Eye (tissue), 1 donor: ENCODE data around the gene ACTRT2.
A peak's percentile ranks its signal among the peaks of the same experiment; 100 is the strongest.

ENCODE experiments used
- DNase-seq: peaks from one replicate; pipeline ENCODE4 v3.0.0-alpha.2; 2015

The ACTRT2 gene

DNA sequence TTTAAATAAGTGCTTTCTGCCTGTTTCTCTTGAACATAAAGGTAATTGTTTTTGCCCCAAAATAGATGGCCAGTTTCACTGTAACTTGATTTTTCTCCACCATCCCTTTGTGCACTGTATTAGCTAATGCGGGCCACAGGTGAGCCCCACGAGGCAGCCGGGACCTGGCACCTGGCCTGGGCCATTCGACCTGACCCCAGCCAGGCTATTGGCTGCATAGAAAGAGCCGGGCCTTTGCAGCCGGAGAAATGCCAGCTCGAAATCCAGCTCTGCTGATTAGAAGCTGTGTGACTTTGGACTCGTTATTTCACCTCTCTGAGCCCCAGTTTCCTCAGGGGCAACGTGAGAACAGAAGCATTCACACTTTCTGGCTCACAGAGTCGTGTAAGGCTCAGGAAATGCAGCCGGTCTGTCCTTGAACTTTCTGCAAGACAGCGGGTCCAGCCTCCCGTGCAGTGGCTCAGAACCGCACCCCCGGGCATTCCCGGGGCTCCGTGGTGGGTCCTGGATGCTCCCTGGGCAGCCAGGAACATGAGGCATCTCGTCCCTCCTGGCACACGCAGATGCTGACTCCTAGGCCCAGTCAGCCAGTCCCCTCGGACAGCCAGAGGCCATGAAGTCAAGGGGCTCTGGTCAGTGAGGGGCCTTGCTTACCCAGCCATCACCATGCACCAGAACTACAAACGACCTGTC, 37.4 kb upstream of the ACTRT2 start:
- DNase-seq = no peak

DNA sequence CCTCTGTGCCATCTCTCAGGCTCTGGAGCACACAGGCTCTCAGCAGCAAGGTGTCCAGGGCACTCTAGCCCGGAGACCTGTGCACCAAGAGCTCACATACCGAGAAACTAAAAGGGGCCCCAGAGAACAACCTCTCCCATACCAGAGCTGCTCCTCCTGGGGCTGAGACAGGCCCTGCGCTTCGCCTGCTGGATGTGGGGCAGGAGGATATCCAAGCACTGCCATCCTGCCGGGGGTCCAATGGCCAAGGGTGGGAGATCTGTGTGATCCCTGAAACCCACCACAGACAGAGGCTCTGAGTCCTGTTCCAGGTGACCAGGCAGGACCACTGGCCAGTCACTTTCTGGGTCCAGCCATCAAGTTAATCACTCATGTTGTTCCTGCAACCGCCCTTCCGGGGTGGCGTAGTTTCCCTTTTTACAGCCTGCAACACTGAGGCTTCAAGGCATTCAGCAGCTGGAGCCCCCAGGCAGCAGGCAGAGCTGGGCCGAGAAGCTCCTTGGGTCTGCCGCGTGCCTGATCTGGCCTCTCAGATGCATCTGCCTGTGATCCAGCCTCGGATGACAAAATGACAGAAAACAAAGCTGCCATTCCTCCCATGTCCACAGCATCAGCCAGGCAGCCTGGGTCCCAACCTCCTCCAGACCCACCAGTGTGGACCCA, 36.7 kb upstream of the ACTRT2 start:
- DNase-seq = no peak

GRCh38 chr1:2985067-2985561, 36.2 kb upstream of the ACTRT2 start:
- DNase-seq = peak; percentile 90

DNA sequence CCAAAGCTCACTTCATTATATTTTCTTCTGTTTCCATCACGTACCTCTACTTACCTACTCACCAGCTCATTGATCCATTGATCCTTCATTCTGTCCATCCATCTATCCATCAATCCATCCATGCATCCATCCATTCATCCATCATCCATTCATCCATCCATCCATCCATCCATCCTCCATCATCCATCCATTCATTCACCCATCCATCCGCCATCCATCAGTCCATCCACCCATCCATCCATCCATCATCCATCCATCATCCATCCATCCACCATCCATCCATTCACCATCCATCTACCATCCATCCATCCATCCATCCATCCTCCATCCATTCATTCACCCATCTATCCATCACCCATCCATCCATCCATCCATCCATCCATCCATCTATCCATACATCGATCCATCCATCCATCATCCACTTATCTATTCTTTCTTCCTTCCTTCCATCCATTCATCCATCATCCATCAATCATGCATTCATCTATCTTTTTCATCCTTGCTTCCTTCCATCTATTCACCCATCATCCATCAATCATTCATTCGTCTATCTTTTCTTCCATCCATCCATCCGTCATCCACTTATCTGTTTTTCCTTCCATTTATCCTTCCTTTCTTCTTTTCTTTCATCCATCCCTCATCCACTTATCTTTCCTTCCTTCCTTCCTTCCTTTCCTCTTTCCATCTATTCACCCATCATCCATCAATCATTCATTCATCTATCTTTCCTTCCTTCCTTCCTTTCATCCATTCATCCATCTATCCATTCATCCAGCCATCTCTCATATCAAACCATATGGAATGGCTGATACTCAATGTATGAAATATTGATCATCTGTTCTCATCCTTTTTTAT, 35.3 kb upstream of the ACTRT2 start:
- no peak for DNase-seq

DNA sequence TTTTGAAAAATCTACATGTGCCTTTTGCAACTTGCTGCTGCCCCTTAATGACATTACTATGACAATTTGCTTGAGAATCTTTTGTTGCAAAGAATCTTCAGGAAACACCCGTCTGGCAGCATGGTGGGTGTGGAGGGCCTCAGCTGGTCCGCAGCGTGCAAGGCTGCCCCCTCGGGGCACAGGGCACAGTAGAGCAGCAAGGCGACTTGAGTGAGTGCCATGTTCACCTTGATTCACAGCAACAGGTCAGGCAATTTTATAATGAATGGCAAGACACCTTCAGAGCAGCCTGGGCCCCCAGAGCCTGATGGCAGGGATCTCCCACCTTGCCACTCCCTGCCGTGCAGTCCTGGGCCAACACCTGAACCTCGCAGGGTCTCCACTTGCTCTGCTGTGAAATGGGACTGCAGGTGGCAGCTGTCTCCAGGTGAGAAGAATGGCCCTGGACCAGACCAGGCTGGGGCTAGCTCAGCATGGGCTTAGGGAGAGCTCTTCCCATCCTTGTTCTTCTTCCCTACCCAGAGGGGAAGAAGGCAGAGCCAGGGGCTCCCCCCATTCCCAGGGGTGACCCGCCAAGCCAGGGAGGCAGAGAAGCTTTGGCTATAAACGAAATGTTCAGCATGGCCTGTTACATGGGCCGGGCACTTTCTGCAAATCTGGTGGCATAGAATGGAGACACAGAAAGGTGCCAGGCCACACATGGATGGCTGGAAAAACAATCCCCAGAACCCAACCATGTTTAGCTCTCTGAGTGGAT, 34.5 kb upstream of the ACTRT2 start:
- DNase-seq = no peak

GRCh38 chr1:2987773-2988172, 33.5 kb upstream of the ACTRT2 start:
- DNase-seq = peak; percentile 71

DNA sequence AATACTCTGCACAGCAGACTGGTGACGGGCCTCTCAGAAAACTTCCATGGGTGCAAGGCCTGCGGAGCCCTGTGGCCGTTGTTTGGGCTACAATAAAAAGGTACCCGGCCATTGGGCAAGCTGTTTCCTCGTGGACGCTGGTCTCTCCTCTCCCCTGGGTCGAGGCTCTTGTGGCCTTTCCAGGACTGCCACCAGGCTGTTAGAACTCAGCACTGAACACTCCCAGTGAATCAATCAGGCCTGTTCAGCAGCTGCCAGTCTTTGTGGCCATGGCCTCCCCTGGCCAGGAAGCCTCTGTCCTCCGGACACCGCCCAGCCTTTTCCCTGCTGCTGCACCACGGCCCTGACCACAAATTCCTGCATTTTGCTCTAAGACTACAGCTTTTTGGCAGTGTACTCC, 33.0 kb upstream of the ACTRT2 start:
- no peak for DNase-seq

DNA sequence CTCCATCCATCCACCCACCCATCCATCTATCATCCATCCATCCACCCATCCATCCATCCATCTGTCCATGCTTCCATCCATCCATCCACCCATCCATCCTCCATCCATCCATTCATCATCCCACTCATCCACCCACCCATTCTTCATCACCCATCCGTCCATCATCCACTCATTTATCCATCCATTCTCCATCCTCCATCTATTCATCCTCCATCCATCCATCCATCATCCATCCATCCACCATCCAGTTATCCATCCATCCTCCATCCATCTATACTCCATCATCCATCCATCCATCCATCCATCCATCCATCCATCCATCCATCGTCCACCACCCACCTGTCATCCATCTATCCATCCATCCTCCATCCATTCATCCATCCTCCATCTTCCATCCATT, 32.1 kb upstream of the ACTRT2 start:
- no peak for DNase-seq

DNA sequence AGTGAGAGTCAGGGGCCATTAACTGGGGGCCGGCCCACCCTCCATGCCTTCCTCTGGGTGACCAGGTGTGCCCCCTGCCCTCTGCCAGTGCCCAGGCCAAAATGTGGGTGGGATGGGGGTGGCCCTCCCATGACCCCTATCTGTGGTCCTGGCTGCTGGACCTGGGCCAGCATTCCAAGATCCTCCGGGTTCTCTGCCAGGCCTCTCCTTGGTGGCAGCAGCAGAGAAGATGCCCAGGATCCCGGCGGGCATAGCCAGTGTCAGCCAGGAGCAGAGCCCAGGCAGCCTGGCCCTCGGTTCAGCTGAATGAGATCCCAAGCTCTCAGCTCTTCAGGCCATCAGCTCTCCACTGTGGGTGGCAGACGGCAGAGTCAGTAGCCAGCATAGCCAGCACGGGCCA, 31.3 kb upstream of the ACTRT2 start:
- DNase-seq = no peak

- no peak for DNase-seq
These were observed 30.7 kb upstream of the ACTRT2 start for GRCh38 chr1:2990376-2991115.

GRCh38 chr1:2991753-2992495, 29.3 kb upstream of the ACTRT2 start:
- DNase-seq = no peak

GRCh38 chr1:2998503-2999100, 22.7 kb upstream of the ACTRT2 start:
- DNase-seq = no peak

- DNase-seq = no peak
These were observed 22.1 kb upstream of the ACTRT2 start for GRCh38 chr1:2999138-2999537.

DNA sequence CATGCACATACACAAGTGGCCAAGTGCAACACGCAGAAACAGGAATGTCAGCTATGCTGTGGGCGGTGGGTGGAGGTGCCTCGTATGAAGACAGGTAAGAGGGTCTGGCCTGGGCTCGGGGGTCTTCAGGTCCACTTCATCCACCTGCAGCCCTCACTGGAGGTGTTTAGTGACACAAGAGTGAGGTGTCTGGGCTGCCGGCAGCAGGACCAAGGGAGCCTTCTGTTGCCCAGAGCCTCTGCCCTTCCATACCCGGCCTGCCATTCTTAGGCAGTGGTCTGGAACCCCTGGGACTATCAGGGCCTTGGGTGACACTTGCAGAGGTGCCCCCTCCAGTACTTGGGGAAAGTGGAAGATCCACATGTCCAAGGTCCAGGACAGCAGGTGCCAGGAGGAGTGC, 21.7 kb upstream of the ACTRT2 start:
- DNase-seq = no peak

DNA sequence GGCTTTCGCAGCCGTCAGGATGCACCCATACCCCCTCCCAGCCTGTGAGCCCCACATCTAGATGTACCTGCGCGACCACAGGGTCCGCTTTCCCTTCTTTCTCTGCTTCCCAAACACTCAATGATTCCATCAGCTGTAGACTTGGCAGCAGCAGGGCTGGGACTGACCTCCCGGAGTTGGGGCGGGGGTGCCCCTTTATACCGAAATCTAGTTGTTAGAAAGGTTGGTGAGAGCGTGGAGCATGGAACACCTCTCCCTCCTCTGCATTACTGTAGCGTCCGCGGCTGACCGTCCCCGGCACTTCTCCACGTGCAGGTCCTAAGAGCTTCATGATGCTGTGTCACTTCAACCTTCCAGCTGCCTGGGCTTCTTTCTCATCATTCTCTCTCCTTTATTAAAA, 21.1 kb upstream of the ACTRT2 start:
- no peak for DNase-seq

- no peak for DNase-seq
These were observed 20.4 kb upstream of the ACTRT2 start for GRCh38 chr1:3000671-3001470.

GRCh38 chr1:3001471-3002348, 19.6 kb upstream of the ACTRT2 start:
- no peak for DNase-seq

DNA sequence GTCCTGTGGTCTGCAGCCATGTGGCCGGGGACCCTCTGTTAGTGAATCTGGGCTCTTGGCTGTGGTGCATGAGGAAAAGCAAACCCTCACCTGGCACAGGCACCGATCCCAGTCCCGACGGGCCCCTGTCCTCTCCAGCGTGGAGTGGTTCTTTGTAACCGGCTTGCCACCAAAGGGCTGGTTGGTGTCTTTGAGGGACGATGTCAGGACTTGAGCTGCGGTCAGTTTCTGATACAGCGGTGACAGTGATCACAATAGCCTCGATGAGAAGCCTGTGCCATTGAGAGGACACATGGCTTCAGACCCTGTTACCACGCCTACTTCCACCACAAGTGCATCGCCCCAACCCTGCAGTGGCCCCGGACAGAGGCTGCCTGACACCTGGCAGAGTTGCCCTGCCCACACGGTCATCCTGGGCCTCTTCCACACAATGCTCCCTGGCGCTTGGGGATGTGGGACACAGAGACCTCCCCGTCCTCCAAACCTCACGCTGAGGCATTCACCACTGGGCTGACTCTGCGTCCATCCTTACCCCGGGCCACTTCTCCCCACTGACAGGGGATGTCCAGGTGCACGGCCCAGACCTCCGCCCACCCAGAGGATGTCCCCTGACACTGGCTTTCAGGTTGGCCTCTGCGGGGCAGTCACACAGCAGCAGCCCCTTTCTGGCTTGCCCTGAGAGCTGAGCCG, 18.8 kb upstream of the ACTRT2 start:
- DNase-seq = no peak
